ENCODE data around the gene CGB8. TPM values are rescaled to one million over a fixed set of nuclear protein-coding genes. Genes with fewer than 3 reads are reported as not detected.
"Not testable (repeated sequence)": the region's sequence is repeated elsewhere in the genome, so short reads cannot be mapped to it uniquely, and the experiment has no call there.

Gene CGB8
- total and polyA plus RNA-seq, 2 experiments from 2014 or later: 1.9 to 4.5 TPM

GRCh38 chr19:49084206-49085019 lies 35.5 kb upstream of the CGB8 start:
- H2AFZ ChIP-seq: peak overlapping the region; percentile 92
- H4K20me1 ChIP-seq (ENCODE audit: insufficient read depth): peaks cover 15% of the 10 kb centered on the region
- 62 to 63% methylated on average over 26 of the region's 26 CpGs for WGBS, 2 experiments (ENCODE audit: low coverage in 1 of 2, low lambda C conversion rate in 2 of 2, missing lambda C conversion rate in 2 of 2)
- H3K4me1 ChIP-seq (ENCODE audit: insufficient read depth): peaks cover 13% of the 10 kb centered on the region
- no peaks in the 10 kb centered on the region for H3K9me2 ChIP-seq (ENCODE audit: insufficient read depth)
- peak overlapping the region; percentile 89 for H3K9ac ChIP-seq
- in situ Hi-C loops (cut with MboI): no loop called here
- no peak for DNase-seq
- no peaks in the 10 kb centered on the region for H3K9me3 ChIP-seq (ENCODE audit: low read depth)
- no peaks in the 10 kb centered on the region for H3K27me3 ChIP-seq (replicated peaks; ENCODE audit: insufficient read depth)
- TF ChIP-seq EZH2phosphoT487 (IDR thresholded peaks at IDR 0.05; ENCODE audit: insufficient read depth, low read depth): no peak
- no peak for TF ChIP-seq EZH2 (IDR thresholded peaks at IDR 0.05; ENCODE audit: insufficient read depth, poor library complexity, severe bottlenecking)
- no peaks in the 10 kb centered on the region for H3F3A ChIP-seq (ENCODE audit: insufficient read depth)
- H3K79me2 ChIP-seq (ENCODE audit: insufficient read depth): peaks cover 41% of the 10 kb centered on the region
- 0 out of 2 replicates have a peak, but pooled peaks cover 6% of the 10 kb centered on the region for H3K36me3 ChIP-seq (ENCODE audit: low read depth)
- peak overlapping the region; percentile 90 for H3K4me3 ChIP-seq
- peak overlapping the region; percentile 73 for H3K27ac ChIP-seq
- H3K4me2 ChIP-seq (ENCODE audit: unreplicated experiment): peak overlapping the region; percentile 71

- Histone ChIP-seq H3K4me3 (no peak overlapping the region), H3K9me3 (ENCODE audit: low read depth) (no peaks in the 10 kb centered on the region), H3K4me2 (ENCODE audit: unreplicated experiment) (no peak overlapping the region), H3K36me3 (ENCODE audit: low read depth) (no peaks in the 10 kb centered on the region), H3K4me1 (ENCODE audit: insufficient read depth) (no peaks in the 10 kb centered on the region; the same call in 1 of the 2 replicates), H2AFZ (no peak overlapping the region), H3F3A (ENCODE audit: insufficient read depth) (no peaks in the 10 kb centered on the region), H3K9ac (no peak overlapping the region), H4K20me1 (ENCODE audit: insufficient read depth) (peaks cover under 1% of the 10 kb centered on the region; the same call in 1 of the 2 replicates), H3K27ac (no peak overlapping the region), H3K27me3 (replicated peaks; ENCODE audit: insufficient read depth) (no peaks in the 10 kb centered on the region), H3K79me2 (ENCODE audit: insufficient read depth) (peaks cover 10% of the 10 kb centered on the region), H3K9me2 (ENCODE audit: insufficient read depth) (no peaks in the 10 kb centered on the region)
- 35 to 61% methylated on average over 1 of the region's 1 CpG for WGBS, 2 experiments (ENCODE audit: low coverage in 1 of 2, low lambda C conversion rate in 2 of 2, missing lambda C conversion rate in 2 of 2)
- TF ChIP-seq EZH2 (IDR thresholded peaks at IDR 0.05; ENCODE audit: insufficient read depth, poor library complexity, severe bottlenecking) (no peak), EZH2phosphoT487 (IDR thresholded peaks at IDR 0.05; ENCODE audit: insufficient read depth, low read depth) (no peak)
- no peak for DNase-seq
- in situ Hi-C loops (cut with MboI): no loop called here
Measured at GRCh38 chr19:49081273-49081672, 32.4 kb upstream of the CGB8 start.

GRCh38 chr19:49080392-49080791 lies 31.5 kb upstream of the CGB8 start:
- H3K9me2 ChIP-seq (ENCODE audit: insufficient read depth): no peaks in the 10 kb centered on the region
- in situ Hi-C loops (cut with MboI): no loop called here
- TF ChIP-seq EZH2 (IDR thresholded peaks at IDR 0.05; ENCODE audit: insufficient read depth, poor library complexity, severe bottlenecking) (no peak), EZH2phosphoT487 (IDR thresholded peaks at IDR 0.05; ENCODE audit: insufficient read depth, low read depth) (no peak)
- H3K4me1 ChIP-seq (ENCODE audit: insufficient read depth): no peaks in the 10 kb centered on the region; the same call in 1 of the 2 replicates
- no peak overlapping the region for H3K4me2 ChIP-seq (ENCODE audit: unreplicated experiment)
- no peaks in the 10 kb centered on the region for H3K36me3 ChIP-seq (ENCODE audit: low read depth)
- no peak for DNase-seq
- 65 to 71% methylated on average over 4 of the region's 4 CpGs for WGBS, 2 experiments (ENCODE audit: low coverage in 1 of 2, low lambda C conversion rate in 2 of 2, missing lambda C conversion rate in 2 of 2)
- no peaks in the 10 kb centered on the region for H3K9me3 ChIP-seq (ENCODE audit: low read depth)
- peaks cover 1% of the 10 kb centered on the region for H3K79me2 ChIP-seq (ENCODE audit: insufficient read depth)
- no peak overlapping the region for H3K9ac ChIP-seq
- no peak overlapping the region for H2AFZ ChIP-seq
- no peaks in the 10 kb centered on the region for H3F3A ChIP-seq (ENCODE audit: insufficient read depth)
- no peak overlapping the region for H3K4me3 ChIP-seq
- H3K27me3 ChIP-seq (replicated peaks; ENCODE audit: insufficient read depth): no peaks in the 10 kb centered on the region
- H3K27ac ChIP-seq: no peak overlapping the region
- H4K20me1 ChIP-seq (ENCODE audit: insufficient read depth): no peaks in the 10 kb centered on the region

- H3K4me2 ChIP-seq (ENCODE audit: unreplicated experiment); H3K9me3 ChIP-seq (ENCODE audit: low read depth); in situ Hi-C loops (cut with MboI); H4K20me1 ChIP-seq (ENCODE audit: insufficient read depth); H2AFZ ChIP-seq; H3K4me3 ChIP-seq; H3K79me2 ChIP-seq (ENCODE audit: insufficient read depth); H3K9ac ChIP-seq; H3K36me3 ChIP-seq (ENCODE audit: low read depth); H3K27ac ChIP-seq; H3K4me1 ChIP-seq (ENCODE audit: insufficient read depth); H3F3A ChIP-seq (ENCODE audit: insufficient read depth); H3K9me2 ChIP-seq (ENCODE audit: insufficient read depth); H3K27me3 ChIP-seq (replicated peaks; ENCODE audit: insufficient read depth): not testable (repeated sequence)
- peak; percentile 76 for DNase-seq
- WGBS, 2 experiments (ENCODE audit: low coverage in 1 of 2, low lambda C conversion rate in 2 of 2, missing lambda C conversion rate in 2 of 2): 11 to 14% methylated on average over 9 of the region's 9 CpGs
Measured at GRCh38 chr19:49074869-49075268, 26.0 kb upstream of the CGB8 start.

Data from GM23248 (cell line).